ENCODE measurements around the gene COL5A2. TPM values are rescaled to one million over a fixed set of nuclear protein-coding genes. Genes with fewer than 3 reads are reported as not detected.

Gene COL5A2
- total RNA-seq, 2 donors from 2014 or later, result 10.4 to 24.6 TPM

GRCh38 chr2:189109921-189110397 lies 69.6 kb downstream of the COL5A2 start:
- no peak for TF ChIP-seq CTCF (IDR thresholded peaks at IDR 0.05)
- Histone ChIP-seq H3K36me3 (no peaks in the 10 kb centered on the region), H3K9ac (ENCODE audit: low read depth in 2 of 2, low read length in 2 of 2) (no peak overlapping the region), H3K27ac (no peak overlapping the region), H3K4me1 (no peaks in the 10 kb centered on the region), H3K9me3 (no peaks in the 10 kb centered on the region), H3K4me3 (no peak overlapping the region), H3K27me3 (no peaks in the 10 kb centered on the region)
- no peak for DNase-seq
- intact Hi-C loops (cut with DNase I), result no loop called here

GRCh38 chr2:189104934-189105333 lies 74.6 kb downstream of the COL5A2 start:
- H3K4me3 ChIP-seq, result no peak overlapping the region
- H3K27me3 ChIP-seq, result no peaks in the 10 kb centered on the region
- no peak overlapping the region for H3K9ac ChIP-seq (ENCODE audit: low read depth in 2 of 2, low read length in 2 of 2)
- no peak for DNase-seq
- intact Hi-C loops (cut with DNase I), result no loop called here
- TF ChIP-seq CTCF (IDR thresholded peaks at IDR 0.05), result no peak
- H3K27ac ChIP-seq, result no peak overlapping the region
- H3K9me3 ChIP-seq, result no peaks in the 10 kb centered on the region
- H3K36me3 ChIP-seq, result no peaks in the 10 kb centered on the region
- no peaks in the 10 kb centered on the region for H3K4me1 ChIP-seq

GRCh38 chr2:189102735-189103134 lies 76.8 kb downstream of the COL5A2 start:
- H3K36me3 ChIP-seq, result no peaks in the 10 kb centered on the region
- H3K27ac ChIP-seq, result no peak overlapping the region
- no peak for DNase-seq
- intact Hi-C loops (cut with DNase I), result no loop called here
- no peaks in the 10 kb centered on the region for H3K27me3 ChIP-seq
- no peaks in the 10 kb centered on the region for H3K9me3 ChIP-seq
- H3K4me1 ChIP-seq, result no peaks in the 10 kb centered on the region
- TF ChIP-seq CTCF (IDR thresholded peaks at IDR 0.05), result no peak
- no peak overlapping the region for H3K4me3 ChIP-seq
- H3K9ac ChIP-seq (ENCODE audit: low read depth in 2 of 2, low read length in 2 of 2), result no peak overlapping the region

- no peak for DNase-seq
- Histone ChIP-seq H3K9me3 (no peaks in the 10 kb centered on the region), H3K4me3 (no peak overlapping the region), H3K4me1 (no peaks in the 10 kb centered on the region), H3K27ac (no peak overlapping the region), H3K9ac (ENCODE audit: low read depth in 2 of 2, low read length in 2 of 2) (no peak overlapping the region), H3K27me3 (no peaks in the 10 kb centered on the region), H3K36me3 (no peaks in the 10 kb centered on the region)
- intact Hi-C loops (cut with DNase I), result no loop called here
- TF ChIP-seq CTCF (IDR thresholded peaks at IDR 0.05), result no peak
Observed at GRCh38 chr2:189097934-189098333, 81.6 kb downstream of the COL5A2 start.

GRCh38 chr2:189096769-189097447 lies 82.7 kb downstream of the COL5A2 start:
- no peak for TF ChIP-seq CTCF (IDR thresholded peaks at IDR 0.05)
- Histone ChIP-seq H3K27ac (no peak overlapping the region), H3K9me3 (no peaks in the 10 kb centered on the region), H3K4me1 (no peaks in the 10 kb centered on the region), H3K27me3 (no peaks in the 10 kb centered on the region), H3K9ac (ENCODE audit: low read depth in 2 of 2, low read length in 2 of 2) (no peak overlapping the region), H3K4me3 (no peak overlapping the region), H3K36me3 (no peaks in the 10 kb centered on the region)
- DNase-seq, result no peak
- intact Hi-C loops (cut with DNase I), result no loop called here
